IMR-90 (cell line): ENCODE results near the gene KIAA0319L. TPM values are rescaled to one million over a fixed set of nuclear protein-coding genes. Genes with fewer than 3 reads are reported as not detected.

Experiments
- ATAC-seq: fragments of 200-7000 bp; cut with Tn5 transposase; 2 replicates; pipeline ENCODE4 v1.9.1; 2020; ENCODE audit warnings: low read depth, mild to moderate bottlenecking, moderate library complexity
- BruUV-seq: library from RNA; stranded (reverse); fragments of 400-500 nt; replicated peaks from 2 replicates; lab custom pipeline; 2021; lab: Mats Ljungman, UMichigan
- CTCF ChIA-PET: fragments of 300-600 bp; formaldehyde crosslinking; extraction: SDS; loops from one replicate; lab custom pipeline; 2021; ENCODE audit warnings: antibody characterized with exemption; lab: Yijun Ruan, JAX
- POLR2A ChIA-PET: fragments of 300-600 bp; sonication (Branson Sonifier 250); formaldehyde crosslinking; loops from one replicate; lab custom pipeline; 2022; ENCODE audit warnings: antibody characterized with exemption; ENCODE audit not compliant: unreplicated experiment; lab: Charles Lee
- DNase-seq: peaks from one replicate; pipeline ENCODE4 v3.0.0; 2013
- H2AFZ ChIP-seq: replicated peaks from 2 replicates; pipeline ENCODE3; 2013; ENCODE audit warnings: low read length, mild to moderate bottlenecking; ENCODE audit not compliant: poor library complexity
- H2AK5ac ChIP-seq: 2 replicates; pipeline ENCODE4 v1.6.1; 2013; ENCODE audit warnings: low read depth, low read length, inconsistent platforms
- H2AK9ac ChIP-seq: replicated peaks from 2 replicates; pipeline ENCODE3; 2013; ENCODE audit warnings: mild to moderate bottlenecking, low read depth, low read length, moderate library complexity; ENCODE audit not compliant: poor library complexity
- H2BK120ac ChIP-seq: 2 replicates; pipeline ENCODE4 v1.6.1; 2013; ENCODE audit warnings: low read depth, low read length, inconsistent platforms
- H2BK15ac ChIP-seq: 3 replicates; pipeline ENCODE4 v1.6.1; 2013; ENCODE audit warnings: low read depth, low read length, inconsistent platforms
- H2BK20ac ChIP-seq: 2 replicates; pipeline ENCODE4 v1.6.1; 2013; ENCODE audit warnings: low read depth, mild to moderate bottlenecking, inconsistent platforms, low read length, moderate library complexity
- H2BK5ac ChIP-seq: 2 replicates; pipeline ENCODE4 v1.6.1; 2013; ENCODE audit warnings: mild to moderate bottlenecking, low read depth, low read length, inconsistent platforms; ENCODE audit not compliant: poor library complexity, severe bottlenecking
- H3K14ac ChIP-seq: replicated peaks from 2 replicates; pipeline ENCODE4 v1.6.1; 2013; ENCODE audit warnings: low read depth, low read length, inconsistent platforms
- H3K18ac ChIP-seq: 2 replicates; pipeline ENCODE4 v1.6.1; 2013; ENCODE audit warnings: low read depth, low read length, control low read depth
- H3K23ac ChIP-seq: 2 replicates; pipeline ENCODE4 v1.6.1; 2013; ENCODE audit warnings: low read depth, low read length, inconsistent platforms
- H3K27ac ChIP-seq: 2 replicates; pipeline ENCODE4 v1.5.1; 2013; ENCODE audit warnings: mild to moderate bottlenecking, control low read depth, low read length; ENCODE audit not compliant: insufficient read depth
- H3K27me3 ChIP-seq: 2 replicates; pipeline ENCODE4 v1.6.1; 2013; ENCODE audit warnings: low read length; ENCODE audit not compliant: control insufficient read depth, insufficient read depth
- H3K36me3 ChIP-seq: 2 replicates; pipeline ENCODE4 v1.6.1; 2013; ENCODE audit warnings: low read length, mixed read lengths; ENCODE audit not compliant: control insufficient read depth, insufficient read depth
- H3K4ac ChIP-seq: 2 replicates; pipeline ENCODE4 v1.6.1; 2013; ENCODE audit warnings: low read depth, low read length, inconsistent platforms
- H3K4me1 ChIP-seq: 2 replicates; pipeline ENCODE4 v1.6.1; 2013; ENCODE audit warnings: low read length, mixed read lengths; ENCODE audit not compliant: control insufficient read depth, insufficient read depth
- H3K4me2 ChIP-seq: 2 replicates; pipeline ENCODE4 v1.6.1; 2013; ENCODE audit warnings: low read depth, mild to moderate bottlenecking, control low read depth, low read length, moderate library complexity
- H3K4me3 ChIP-seq: 2 replicates; pipeline ENCODE4 v1.5.1; 2013; ENCODE audit warnings: low read depth, mild to moderate bottlenecking, control low read depth, low read length, moderate library complexity; ENCODE audit not compliant: insufficient read depth
- H3K56ac ChIP-seq: 2 replicates; pipeline ENCODE4 v1.6.1; 2013; ENCODE audit warnings: low read length, inconsistent platforms; ENCODE audit not compliant: insufficient read depth; ENCODE audit errors: extremely low read depth
- H3K79me1 ChIP-seq, 2 experiments: 2 replicates each; pipeline ENCODE4 v1.6.1; 2013; ENCODE audit warnings: low read length in 2 of 2, inconsistent platforms in 1 of 2, low read depth in 1 of 2
- H3K9ac ChIP-seq: 2 replicates; pipeline ENCODE4 v1.6.1; 2013; ENCODE audit warnings: low read depth, low read length, control low read depth
- H3K9me1 ChIP-seq: 2 replicates; pipeline ENCODE4 v1.6.1; 2013; ENCODE audit warnings: low read length, inconsistent platforms; ENCODE audit not compliant: insufficient read depth
- H3K9me3 ChIP-seq: 2 replicates; pipeline ENCODE4 v1.6.1; 2013; ENCODE audit warnings: low read length; ENCODE audit not compliant: control insufficient read depth, insufficient read depth
- H4K20me1 ChIP-seq: 2 replicates; pipeline ENCODE4 v1.6.1; 2013; ENCODE audit warnings: low read length, inconsistent platforms; ENCODE audit not compliant: insufficient read depth
- H4K5ac ChIP-seq: 2 replicates; pipeline ENCODE4 v1.6.1; 2013; ENCODE audit warnings: mild to moderate bottlenecking, low read depth, low read length, control low read depth
- H4K8ac ChIP-seq, 2 experiments: 2 replicates each; pipeline ENCODE4 v1.6.1; 2013; ENCODE audit warnings: low read depth in 2 of 2, low read length in 2 of 2, control low read depth in 1 of 2, inconsistent platforms in 1 of 2
- H4K91ac ChIP-seq: 2 replicates; pipeline ENCODE4 v1.6.1; 2013; ENCODE audit warnings: low read depth, low read length, inconsistent platforms; ENCODE audit not compliant: insufficient read depth
- CTCF ChIP-seq: conservative IDR thresholded peaks from 2 replicates; pipeline ENCODE4 v1.5.1; 2012; ENCODE audit warnings: mild to moderate bottlenecking, low read depth, low read length, improper control_type of control experiment
- MAZ ChIP-seq: IDR thresholded peaks from 2 replicates; pipeline ENCODE4 v1.6.1; 2012; ENCODE audit warnings: low read depth, mild to moderate bottlenecking, low read length, improper control_type of control experiment, moderate library complexity, borderline replicate concordance
- NFE2L2 ChIP-seq: fragments of 150-350 bp; IDR thresholded peaks from 2 replicates; pipeline ENCODE4 v1.6.1; 2016; ENCODE audit warnings: low read depth, mild to moderate bottlenecking, low read length
- WGBS, 2 experiments: methylation state at CpG; one replicate each; pipeline versions ENCODE4 v1.1.5 to v1.1.7; 2013; ENCODE audit warnings: missing lambda C conversion rate in 2 of 2; ENCODE audit not compliant: insufficient read length in 1 of 2; ENCODE audit errors: extremely low coverage in 2 of 2; 5-methylcytosine and 5-hydroxymethylcytosine counted together
- dilution Hi-C: fragments of 300-500 bp; cut with HindIII; formaldehyde crosslinking; loops from one replicate; pipeline ENCODE4 v1.14.3; 2018; ENCODE audit warnings: low sequenced_read_pairs; ENCODE audit not compliant: unreplicated experiment
- in situ Hi-C: fragments of 300-500 bp; cut with MboI; formaldehyde crosslinking; loops from 3 replicates; pipeline ENCODE4 v1.14.3; 2019; ENCODE audit warnings: low sequenced_read_pairs, inconsistent platforms, mixed read lengths
- intact Hi-C: fragments of 100-400 bp; cut with micrococcal nuclease; formaldehyde crosslinking; loops from 2 replicates; pipeline ENCODE4 v1.10.0; 2022
- polyA plus RNA-seq, 3 experiments: library from polyadenylated mRNA; depleted of rRNA; stranded (reverse); fragments of >200 nt; gene quantifications; 2 replicates each; pipeline ENCODE4 v1.2.3, GENCODE V29; 2012; ENCODE audit warnings: low replicate concordance in 1 of 3
- total RNA-seq: library from RNA; depleted of rRNA; stranded (reverse); fragments of >200 nt; gene quantifications from 2 replicates; pipeline ENCODE4 v1.2.3, GENCODE V29; 2012

The KIAA0319L gene
- total and polyA plus RNA-seq, 2 of the 4 experiments (the other 2 are of a cell fraction): 38.0 to 49.8 TPM

- Histone ChIP-seq H3K23ac (0 out of 2 replicates have a peak overlapping the region, but pooled peaks have one; percentile 38), H2BK15ac (no peak overlapping the region), H4K5ac (no peak overlapping the region; the same call in 1 of the 2 replicates), H3K14ac (peak overlapping the region; percentile 61; the same call in 1 of the 2 replicates), H3K36me3 (peaks cover 1% of the 10 kb centered on the region; the same call in 1 of the 2 replicates), H4K8ac (peak overlapping the region in 1 of 2 experiments; percentile 53; a peak in 1 of 4 replicates), H3K9me3 (no peaks in the 10 kb centered on the region), H2AK5ac (peak overlapping the region; percentile 43; the same call in 1 of the 2 replicates), H3K4me1 (peaks cover 25% of the 10 kb centered on the region), H4K20me1 (peaks cover 21% of the 10 kb centered on the region; the same call in 1 of the 2 replicates), H2AK9ac (no peak overlapping the region), H2BK5ac (no peak overlapping the region), H3K79me1 (peaks cover 39 to 67% of the 10 kb centered on the region in 2 experiments), H2BK20ac (no peak overlapping the region), H3K9ac (no peak overlapping the region), H2AFZ (no peak overlapping the region), H3K4ac (no peak overlapping the region), H3K27ac (no peak overlapping the region), H3K27me3 (no peaks in the 10 kb centered on the region), H4K91ac (no peak overlapping the region), H3K9me1 (peaks cover 24% of the 10 kb centered on the region), H3K18ac (0 out of 2 replicates have a peak overlapping the region, but pooled peaks have one; percentile 16), H3K4me3 (no peak overlapping the region), H3K56ac (no peak overlapping the region; the same call in 1 of the 2 replicates), H2BK120ac (0 out of 2 replicates have a peak overlapping the region, but pooled peaks have one; percentile 4), H3K4me2 (no peak overlapping the region)
- DNase-seq: no peak
- no CpG with 5 or more reads among the region's 1 CpG for WGBS, 2 experiments
- ATAC-seq: no peak
- intact Hi-C loops: loop anchor here (2.0 kb wide), 1 partner anchor 83 kb away; no protein-coding TSS in a partner anchor
- ChIA-PET POLR2A (interaction anchor here (0.6 kb wide), 1 partner anchor 678 kb away, joined by 3 read pairs; the partner anchor contains the start of gene SMIM12), CTCF (interaction anchor here (0.6 to 1.1 kb wide), 2 partner anchors 43 to 86 kb away, joined by 3 to 4 read pairs; no protein-coding TSS in a partner anchor)
- BruUV-seq: no TSS peak
- dilution Hi-C loops: no loop called here
- in situ Hi-C loops: no loop called here
- TF ChIP-seq CTCF (no peak), MAZ (no peak), NFE2L2 (no peak)
Measured at GRCh38 chr1:35537806-35538205, 19.4 kb downstream of the KIAA0319L start.
